ENCODE data around the gene HJURP. TPM values are rescaled to one million over a fixed set of nuclear protein-coding genes. Genes with fewer than 3 reads are reported as not detected.

HJURP gene
- total RNA-seq, 4 donors from 2014 or later = 0.22 to 0.60 TPM; not detected in 2

GRCh38 chr2:233846387-233847247 lies 7.7 kb downstream of the HJURP start:
- Histone ChIP-seq H3K36me3 (no peaks in the 10 kb centered on the region), H3K4me1 (no peaks in the 10 kb centered on the region), H3K27me3 (no peaks in the 10 kb centered on the region), H3K4me3 (no peak overlapping the region), H3K27ac (no peak overlapping the region), H3K9me3 (no peaks in the 10 kb centered on the region)
- TF ChIP-seq POLR2A (IDR thresholded peaks at IDR 0.05) (no peak), CTCF (IDR thresholded peaks at IDR 0.05) (no peak), EP300 (IDR thresholded peaks at IDR 0.05) (no peak)
- DNase-seq (ENCODE audit: low spot score in 2 of 2) = no peak
- 85 to 87% methylated on average over 16 of the region's 16 CpGs for WGBS, 2 donors

- 100% methylated on average over 1 of the region's 1 CpG for WGBS, 2 donors
- H3K9me3 ChIP-seq = no peaks in the 10 kb centered on the region
- no peak for DNase-seq (ENCODE audit: low spot score in 2 of 2)
- no peak overlapping the region for H3K4me3 ChIP-seq
- no peak overlapping the region for H3K27ac ChIP-seq
- no peak for TF ChIP-seq EP300 (IDR thresholded peaks at IDR 0.05)
- TF ChIP-seq CTCF (IDR thresholded peaks at IDR 0.05) = no peak
- no peak for TF ChIP-seq POLR2A (IDR thresholded peaks at IDR 0.05)
- no peaks in the 10 kb centered on the region for H3K4me1 ChIP-seq
- H3K27me3 ChIP-seq = no peaks in the 10 kb centered on the region
- H3K36me3 ChIP-seq = no peaks in the 10 kb centered on the region
Measured at GRCh38 chr2:233845301-233846060, 8.9 kb downstream of the HJURP start.

GRCh38 chr2:233844836-233845235 lies 9.5 kb downstream of the HJURP start:
- TF ChIP-seq CTCF (IDR thresholded peaks at IDR 0.05) = no peak
- TF ChIP-seq EP300 (IDR thresholded peaks at IDR 0.05) = no peak
- no peak for TF ChIP-seq POLR2A (IDR thresholded peaks at IDR 0.05)
- Histone ChIP-seq H3K4me1 (no peaks in the 10 kb centered on the region), H3K27ac (no peak overlapping the region), H3K36me3 (no peaks in the 10 kb centered on the region), H3K27me3 (no peaks in the 10 kb centered on the region), H3K4me3 (no peak overlapping the region), H3K9me3 (no peaks in the 10 kb centered on the region)
- no peak for DNase-seq (ENCODE audit: low spot score in 2 of 2)
- 89 to 91% methylated on average over 3 of the region's 3 CpGs for WGBS, 2 donors

GRCh38 chr2:233844064-233844807 lies 10.1 kb downstream of the HJURP start:
- no peak overlapping the region for H3K4me3 ChIP-seq
- WGBS, 2 donors = 88 to 90% methylated on average over 19 of the region's 19 CpGs
- H3K9me3 ChIP-seq = no peaks in the 10 kb centered on the region
- TF ChIP-seq EP300 (IDR thresholded peaks at IDR 0.05) = no peak
- TF ChIP-seq POLR2A (IDR thresholded peaks at IDR 0.05) = no peak
- TF ChIP-seq CTCF (IDR thresholded peaks at IDR 0.05) = no peak
- no peak overlapping the region for H3K27ac ChIP-seq
- no peaks in the 10 kb centered on the region for H3K27me3 ChIP-seq
- no peaks in the 10 kb centered on the region for H3K4me1 ChIP-seq
- H3K36me3 ChIP-seq = no peaks in the 10 kb centered on the region
- DNase-seq (ENCODE audit: low spot score in 2 of 2) = no peak
